H1 (cell line): Measurements from ENCODE around the gene GKAP1. TPM values are rescaled to one million over a fixed set of nuclear protein-coding genes. Genes with fewer than 3 reads are reported as not detected.

Experiments
- ASH2L ChIP-seq: fragments of 200-600, 300-600 bp; sonication (generic); IDR thresholded peaks from one replicate; pipeline ENCODE4 v1.7.1; 2017; ENCODE audit warnings: low read length
- CBX5 ChIP-seq: fragments of 300-800, 300-1000 bp; sonication (generic); IDR thresholded peaks from 2 replicates; pipeline ENCODE4 v1.7.1; 2016; ENCODE audit warnings: antibody characterized with exemption, low read length, low read depth
- CEBPB ChIP-seq: IDR thresholded peaks from 2 replicates; pipeline ENCODE4 v1.6.1; 2012; ENCODE audit warnings: low read depth, low read length
- CTBP2 ChIP-seq: IDR thresholded peaks from 2 replicates; pipeline ENCODE4 v1.7.0; 2011; ENCODE audit warnings: borderline replicate concordance, mild to moderate bottlenecking, moderate library complexity, mixed read lengths, low read length; ENCODE audit not compliant: insufficient read depth, insufficient read length
- GTF2F1 ChIP-seq: IDR thresholded peaks from 2 replicates; pipeline ENCODE4 v1.6.1; 2012; ENCODE audit warnings: low read depth, low read length, improper control_type of control experiment, borderline replicate concordance
- JUN ChIP-seq: IDR thresholded peaks from 2 replicates; pipeline ENCODE4 v1.6.1; 2011; ENCODE audit warnings: low read depth, mild to moderate bottlenecking, improper control_type of control experiment, low read length
- JUND ChIP-seq: IDR thresholded peaks from 2 replicates; pipeline ENCODE4 v1.6.1; 2011; ENCODE audit warnings: mild to moderate bottlenecking, improper control_type of control experiment, low read length
- KDM1A ChIP-seq: fragments of 200-600, 300-600 bp; sonication (generic); IDR thresholded peaks from 2 replicates; pipeline ENCODE4 v1.7.1; 2016; ENCODE audit warnings: mild to moderate bottlenecking, low read length, borderline replicate concordance
- KDM5A ChIP-seq: fragments of 200-600 bp; IDR thresholded peaks from 2 replicates; pipeline ENCODE4 v1.7.1; 2012; ENCODE audit warnings: mild to moderate bottlenecking, low read length, inconsistent platforms, mixed read lengths
- MAFK ChIP-seq: IDR thresholded peaks from 2 replicates; pipeline ENCODE4 v1.6.1; 2012; ENCODE audit warnings: low read depth, mild to moderate bottlenecking, improper control_type of control experiment, low read length
- MAX ChIP-seq: IDR thresholded peaks from 2 replicates; pipeline ENCODE4 v1.6.1; 2012; ENCODE audit warnings: inconsistent platforms
- POLR2A ChIP-seq, 2 experiments: IDR thresholded peaks; 1 replicate in 1 of 2; 2 replicates in 1 of 2; pipeline ENCODE4 v1.6.1; 2011; ENCODE audit warnings: low read depth in 2 of 2, low read length in 2 of 2, mild to moderate bottlenecking in 2 of 2; ENCODE audit errors: control extremely low read depth in 1 of 2
- POU5F1 ChIP-seq: IDR thresholded peaks from 2 replicates; pipeline ENCODE4 v1.6.1; 2011; ENCODE audit warnings: low read depth, mild to moderate bottlenecking, low read length, moderate library complexity
- RAD21 ChIP-seq, 2 experiments: IDR thresholded peaks in 1 of 2; conservative IDR thresholded peaks in 1 of 2; 2 replicates each; pipeline ENCODE4 v1.6.1; 2011; ENCODE audit warnings: low read depth in 2 of 2, low read length in 2 of 2, improper control_type of control experiment in 1 of 2, inconsistent platforms in 1 of 2, mild to moderate bottlenecking in 1 of 2, moderate library complexity in 1 of 2
- SIN3A ChIP-seq, 2 experiments: IDR thresholded peaks in 1 of 2; conservative IDR thresholded peaks in 1 of 2; 2 replicates each; pipeline ENCODE4 v1.6.1; 2011 to 2012; ENCODE audit warnings: low read length in 2 of 2, improper control_type of control experiment in 1 of 2, low read depth in 1 of 2, mild to moderate bottlenecking in 1 of 2
- SIRT6 ChIP-seq: IDR thresholded peaks from one replicate; pipeline ENCODE4 v1.7.1; 2012; ENCODE audit warnings: low read length, inconsistent platforms
- SP1 ChIP-seq: IDR thresholded peaks from 2 replicates; pipeline ENCODE4 v1.6.1; 2011; ENCODE audit warnings: low read depth, low read length
- SRF ChIP-seq: IDR thresholded peaks from 2 replicates; pipeline ENCODE4 v1.6.1; 2011; ENCODE audit warnings: mild to moderate bottlenecking, low read depth, low read length, moderate library complexity
- SUZ12 ChIP-seq: fragments of 200-600 bp; sonication (generic); IDR thresholded peaks from 2 replicates; pipeline ENCODE4 v1.6.1; 2012; ENCODE audit warnings: mild to moderate bottlenecking, inconsistent platforms, low read length, moderate library complexity, mixed read lengths
- TAF7 ChIP-seq: optimal IDR thresholded peaks from 2 replicates; pipeline ENCODE3; 2011; ENCODE audit warnings: low read depth, mild to moderate bottlenecking, inconsistent platforms, low read length, moderate library complexity, borderline replicate concordance
- TEAD4 ChIP-seq: IDR thresholded peaks from 2 replicates; pipeline ENCODE4 v1.6.1; 2012; ENCODE audit warnings: low read depth, low read length, inconsistent platforms, mixed read lengths
- USF2 ChIP-seq: IDR thresholded peaks from 2 replicates; pipeline ENCODE4 v1.6.1; 2011; ENCODE audit warnings: low read length, improper control_type of control experiment
- ZNF274 ChIP-seq: IDR thresholded peaks from 2 replicates; pipeline ENCODE4 v1.7.0; 2012; ENCODE audit warnings: low read length, borderline replicate concordance; ENCODE audit errors: extremely low read depth
- polyA plus RNA-seq, 7 experiments: library from polyadenylated mRNA; depleted of rRNA in 3 of 7; stranded (reverse) in 5 of 7; unstranded in 2 of 7; fragments of >200 nt in 5 of 7; fragments of 200-250 nt in 2 of 7; gene quantifications; 1 replicate in 5 of 7; 2 replicates in 1 of 7; 4 replicates in 1 of 7; pipeline versions ENCODE4 v1.2.1 to v1.2.3, GENCODE V29; 2011 to 2013; ENCODE audit warnings: missing spikeins in 2 of 7, mixed read lengths in 2 of 7
- total RNA-seq: library from RNA; stranded (reverse); fragmentation: NEBNext Ultra II Directional; extraction: Animal tissue kit (Norgen Biotek cat#: 25700); gene quantifications from 2 replicates; pipeline ENCODE4 v1.2.1, GENCODE V29; 2021

GKAP1 gene
- total and polyA plus RNA-seq, 2 of the 8 experiments (the other 6 are each of a cell fraction or from before 2014, with no cell fraction given): 0.97 to 5.3 TPM

GRCh38 chr9:83707768-83708514 lies 109.6 kb downstream of the GKAP1 start, which contains the start of gene UBQLN1 (continued):
- TF ChIP-seq SP1 (no peak), USF2 (no peak), RAD21 (IDR thresholded peaks at IDR 0.05 in 1 of 2, conservative IDR thresholded peaks at IDR 0.05 in 1 of 2; ENCODE audit: low read depth in 2 of 2, low read length in 2 of 2) (no peak), MAX (peak; percentile 65), JUND (peak; percentile 90), ASH2L (peak; percentile 94), POU5F1 (no peak), JUN (peak; percentile 57; the same call in 1 of the 2 replicates), TEAD4 (0 out of 2 replicates have a peak, but pooled peaks have one; percentile 17), KDM1A (no peak), SIRT6 (no peak), MAFK (peak; percentile 73; the same call in 1 of the 2 replicates), CTBP2 (peak; percentile 58), GTF2F1 (no peak), KDM5A (peak; percentile 63), SRF (0 out of 2 replicates have a peak, but pooled peaks have one; percentile 37), SIN3A (conservative IDR thresholded peaks at IDR 0.05 in 1 of 2, IDR thresholded peaks at IDR 0.05 in 1 of 2; ENCODE audit: low read depth in 1 of 2, low read length in 2 of 2) (peak in 1 of 2 experiments; percentile 96; a peak in 2 of 4 replicates), CEBPB (no peak), SUZ12 (no peak), POLR2A (IDR thresholded peaks at IDR 0.05; ENCODE audit: control extremely low read depth in 1 of 2, low read depth in 2 of 2, low read length in 2 of 2) (peak; percentile 91 to 97), ZNF274 (no peak), TAF7 (peak; percentile 24), CBX5 (no peak)
